CD4-positive, CD25-positive, alpha-beta regulatory T cell (primary cell): ENCODE results near the gene RYR2. TPM values are rescaled to one million over a fixed set of nuclear protein-coding genes. Genes with fewer than 3 reads are reported as not detected.

Source experiments
- ATAC-seq, 2 donors: fragments of 150-1000 bp; cut with Tn5 transposase; one replicate each; pipeline ENCODE4 v1.10.0; 2021; ENCODE audit warnings: low read depth in 2 of 2, moderate number of reproducible peaks in 2 of 2, moderate library complexity in 1 of 2
- DNase-seq, 3 donors: peaks; one replicate each; pipeline versions ENCODE4 v3.0.0 to v3.0.0-alpha.2; 2012 to 2022; ENCODE audit warnings: mixed read lengths in 1 of 3
- H3K27ac ChIP-seq: one replicate; pipeline ENCODE4 v1.7.0; 2013; ENCODE audit warnings: mild to moderate bottlenecking, low read length; ENCODE audit not compliant: insufficient read depth, poor library complexity, severe bottlenecking
- H3K27me3 ChIP-seq: one replicate; pipeline ENCODE4 v1.7.0; 2013; ENCODE audit warnings: low read length; ENCODE audit not compliant: control insufficient read depth, insufficient read depth
- H3K36me3 ChIP-seq: one replicate; pipeline ENCODE4 v1.7.0; 2013; ENCODE audit warnings: mild to moderate bottlenecking, low read length, moderate library complexity; ENCODE audit not compliant: control insufficient read depth, insufficient read depth
- H3K4me1 ChIP-seq: 2 replicates; pipeline ENCODE4 v1.7.0; 2013; ENCODE audit warnings: mild to moderate bottlenecking, low read length; ENCODE audit not compliant: insufficient read depth, control insufficient read depth, poor library complexity, severe bottlenecking
- H3K4me3 ChIP-seq: one replicate; pipeline ENCODE4 v1.7.0; 2013; ENCODE audit warnings: low read depth, mild to moderate bottlenecking, low read length, moderate library complexity
- H3K9me3 ChIP-seq, 2 experiments: 1 replicate in 1 of 2; 2 replicates in 1 of 2; pipeline ENCODE4 v1.7.0; 2013; ENCODE audit warnings: low read length in 2 of 2, mild to moderate bottlenecking in 1 of 2, moderate library complexity in 1 of 2; ENCODE audit not compliant: control insufficient read depth in 2 of 2
- H3K27ac Mint-ChIP-seq, 3 donors: one replicate each; pipeline ENCODE4 v1.8.0; 2020 to 2022; ENCODE audit warnings: mild to moderate bottlenecking in 3 of 3, mixed read lengths in 3 of 3, moderate library complexity in 2 of 3
- H3K27me3 Mint-ChIP-seq: one replicate; pipeline ENCODE4 v1.8.0; 2022; ENCODE audit warnings: mild to moderate bottlenecking, mixed read lengths
- H3K36me3 Mint-ChIP-seq: one replicate; pipeline ENCODE4 v1.8.0; 2020; ENCODE audit warnings: mixed read lengths
- H3K4me1 Mint-ChIP-seq, 4 donors: one replicate each; pipeline ENCODE4 v1.8.0; 2020 to 2022; ENCODE audit warnings: mixed read lengths in 4 of 4, mild to moderate bottlenecking in 1 of 4
- H3K4me3 Mint-ChIP-seq, 4 donors: one replicate each; pipeline ENCODE4 v1.8.0; 2020 to 2022; ENCODE audit warnings: mild to moderate bottlenecking in 4 of 4, mixed read lengths in 4 of 4, moderate library complexity in 3 of 4
- H3K9me3 Mint-ChIP-seq, 7 donors: one replicate each; pipeline ENCODE4 v1.8.0; 2020 to 2022; ENCODE audit warnings: mixed read lengths in 7 of 7, mild to moderate bottlenecking in 3 of 7, moderate library complexity in 2 of 7
- polyA plus RNA-seq, 4 donors: library from polyadenylated mRNA; unstranded; fragments of 300-500 nt; fragmentation: Illumina TruSeq; gene quantifications; one replicate each; pipeline ENCODE4 v1.2.3, GENCODE V29; 2021
- total RNA-seq: library from RNA; stranded (reverse); gene quantifications from one replicate; pipeline ENCODE4 v1.2.3, GENCODE V29; 2022

Gene RYR2
- total and polyA plus RNA-seq, 5 donors from 2014 or later = 0.02 to 0.40 TPM; not detected in 3

DNA sequence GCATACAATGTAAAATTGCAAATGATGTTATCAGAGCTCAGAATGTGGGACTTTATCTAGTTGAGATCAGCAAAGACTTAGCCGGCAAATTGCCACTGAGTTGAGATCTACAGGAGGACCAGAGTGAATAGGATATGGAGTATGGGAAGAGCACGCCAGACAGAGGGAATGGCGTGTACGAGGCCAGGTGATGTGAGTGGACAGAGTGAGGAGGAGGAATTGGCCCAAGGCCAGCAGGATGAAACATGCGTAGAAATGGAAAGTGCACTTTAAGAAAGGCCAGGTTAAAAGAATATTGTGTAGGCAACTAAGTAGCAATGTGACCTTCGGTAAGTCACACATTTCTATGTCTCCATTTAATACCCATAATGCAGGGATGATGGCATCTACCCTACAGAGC is 637.7 kb downstream of the RYR2 start:
- no peak overlapping the region for H3K27ac ChIP-seq
- no peak for ATAC-seq
- H3K4me1 ChIP-seq = no peaks in the 10 kb centered on the region
- no peak for DNase-seq
- Mint-ChIP-seq H3K27me3 (no peaks in the 10 kb centered on the region), H3K36me3 (no peaks in the 10 kb centered on the region), H3K4me3 (no peak overlapping the region), H3K4me1 (no peaks in the 10 kb centered on the region), H3K9me3 (peaks cover 0 to 6% (median 4%) of the 10 kb centered on the region in 7 donors), H3K27ac (no peak overlapping the region)
- H3K9me3 ChIP-seq = no peaks in the 10 kb centered on the region
- no peak overlapping the region for H3K4me3 ChIP-seq
- no peaks in the 10 kb centered on the region for H3K27me3 ChIP-seq
- H3K36me3 ChIP-seq = no peaks in the 10 kb centered on the region

DNA sequence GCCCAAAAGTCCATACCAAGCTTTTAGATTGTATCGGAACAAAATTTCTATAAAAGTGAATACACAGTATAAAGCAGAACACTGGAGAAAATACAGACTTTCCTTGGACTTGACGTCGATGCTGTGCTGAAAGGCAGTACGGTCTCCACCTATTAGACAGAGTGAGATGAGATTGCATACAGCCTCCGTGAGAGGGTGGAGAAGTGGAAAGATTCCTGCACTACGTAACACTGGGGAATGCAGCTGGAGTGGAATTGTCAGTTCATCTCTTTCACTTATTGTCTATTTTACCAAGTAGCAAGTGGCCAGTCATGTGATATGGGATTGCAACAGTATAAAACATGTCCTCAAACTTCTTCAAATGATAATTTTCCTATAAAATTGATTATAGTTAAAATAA is 639.2 kb downstream of the RYR2 start:
- Mint-ChIP-seq H3K27ac (no peak overlapping the region), H3K4me1 (no peaks in the 10 kb centered on the region), H3K36me3 (no peaks in the 10 kb centered on the region), H3K4me3 (no peak overlapping the region), H3K27me3 (no peaks in the 10 kb centered on the region), H3K9me3 (peaks cover 0 to 5% (median 3%) of the 10 kb centered on the region in 7 donors)
- Histone ChIP-seq H3K36me3 (no peaks in the 10 kb centered on the region), H3K9me3 (no peaks in the 10 kb centered on the region), H3K4me1 (no peaks in the 10 kb centered on the region), H3K27ac (no peak overlapping the region), H3K27me3 (no peaks in the 10 kb centered on the region), H3K4me3 (no peak overlapping the region)
- no peak for ATAC-seq
- DNase-seq = no peak

DNA sequence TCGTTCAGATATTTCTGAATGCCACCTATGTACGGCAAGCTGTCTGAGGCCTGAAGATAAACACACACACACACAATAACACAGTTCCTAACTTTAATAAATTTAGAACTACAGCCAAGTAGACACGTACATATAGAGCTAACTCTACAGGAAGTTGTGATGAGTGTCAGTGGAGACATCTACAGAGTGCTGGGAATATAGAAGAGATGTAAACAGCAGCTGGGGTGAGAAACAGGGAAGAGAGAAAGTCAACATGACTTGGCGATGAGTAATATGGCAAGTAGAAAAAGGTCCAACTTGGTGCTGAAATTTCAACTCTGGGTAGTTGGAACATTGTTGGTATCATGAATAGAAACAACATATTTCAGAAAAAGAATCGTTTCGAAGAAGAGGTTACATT is 642.3 kb downstream of the RYR2 start:
- Histone ChIP-seq H3K27me3 (no peaks in the 10 kb centered on the region), H3K36me3 (no peaks in the 10 kb centered on the region), H3K9me3 (no peaks in the 10 kb centered on the region), H3K4me1 (no peaks in the 10 kb centered on the region), H3K4me3 (no peak overlapping the region), H3K27ac (no peak overlapping the region)
- no peak overlapping the region for H3K4me3 Mint-ChIP-seq
- H3K9me3 Mint-ChIP-seq = peaks cover 0 to 5% (median 2%) of the 10 kb centered on the region in 7 donors
- no peaks in the 10 kb centered on the region for H3K27me3 Mint-ChIP-seq
- no peak for ATAC-seq
- H3K36me3 Mint-ChIP-seq = no peaks in the 10 kb centered on the region
- H3K4me1 Mint-ChIP-seq = no peaks in the 10 kb centered on the region
- H3K27ac Mint-ChIP-seq = no peak overlapping the region
- no peak for DNase-seq

DNA sequence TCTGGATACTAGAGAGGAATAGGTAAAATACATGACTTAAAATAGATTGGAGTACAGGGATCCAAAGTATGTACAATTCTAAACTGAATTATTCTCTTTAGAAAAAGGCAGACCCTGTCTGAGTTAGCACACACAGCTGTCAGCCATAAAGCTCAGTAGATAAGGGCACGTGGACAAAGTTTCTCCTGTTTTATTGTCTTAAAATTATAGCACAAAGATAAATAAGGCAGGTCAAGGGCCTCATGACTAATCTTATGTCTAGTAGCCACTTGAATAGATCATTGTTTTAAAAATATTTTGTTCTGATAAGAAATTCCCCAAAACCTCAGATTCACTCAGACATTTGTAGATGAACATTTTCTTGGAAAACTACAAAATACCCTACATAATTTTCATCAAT is 643.6 kb downstream of the RYR2 start:
- Histone ChIP-seq H3K4me1 (no peaks in the 10 kb centered on the region), H3K4me3 (no peak overlapping the region), H3K36me3 (no peaks in the 10 kb centered on the region), H3K27ac (no peak overlapping the region), H3K9me3 (no peaks in the 10 kb centered on the region), H3K27me3 (no peaks in the 10 kb centered on the region)
- Mint-ChIP-seq H3K36me3 (no peaks in the 10 kb centered on the region), H3K27me3 (no peaks in the 10 kb centered on the region), H3K4me1 (no peaks in the 10 kb centered on the region), H3K27ac (no peak overlapping the region), H3K4me3 (no peak overlapping the region), H3K9me3 (peaks cover 0 to 5% (median 0%) of the 10 kb centered on the region in 7 donors)
- no peak for ATAC-seq
- DNase-seq = no peak

DNA sequence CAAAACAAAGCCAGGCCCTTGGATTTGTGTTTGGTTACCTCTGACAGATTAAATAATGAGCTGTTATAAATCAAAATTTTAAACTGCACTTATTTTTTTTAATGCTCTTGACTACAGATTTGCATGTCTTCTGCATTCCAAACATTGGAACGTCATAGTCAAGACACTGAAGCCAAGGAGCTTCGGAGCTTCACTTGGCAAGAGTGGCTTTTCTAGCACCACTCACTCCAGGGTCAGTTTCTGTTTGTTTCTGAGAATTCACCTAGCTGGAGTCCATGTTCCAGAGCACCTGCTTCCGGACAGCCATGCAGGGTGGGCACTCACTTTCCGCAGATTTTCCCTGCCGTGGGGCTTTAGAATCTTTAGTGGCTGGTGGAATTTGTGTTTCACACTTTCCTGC is 645.8 kb downstream of the RYR2 start:
- Histone ChIP-seq H3K27ac (no peak overlapping the region), H3K4me3 (no peak overlapping the region), H3K9me3 (no peaks in the 10 kb centered on the region), H3K36me3 (no peaks in the 10 kb centered on the region), H3K27me3 (no peaks in the 10 kb centered on the region), H3K4me1 (no peaks in the 10 kb centered on the region)
- Mint-ChIP-seq H3K4me1 (no peaks in the 10 kb centered on the region), H3K36me3 (no peaks in the 10 kb centered on the region), H3K4me3 (no peak overlapping the region), H3K27me3 (no peaks in the 10 kb centered on the region), H3K27ac (no peak overlapping the region), H3K9me3 (peaks cover 0 to 6% (median 0%) of the 10 kb centered on the region in 7 donors)
- no peak for ATAC-seq
- DNase-seq = no peak

DNA sequence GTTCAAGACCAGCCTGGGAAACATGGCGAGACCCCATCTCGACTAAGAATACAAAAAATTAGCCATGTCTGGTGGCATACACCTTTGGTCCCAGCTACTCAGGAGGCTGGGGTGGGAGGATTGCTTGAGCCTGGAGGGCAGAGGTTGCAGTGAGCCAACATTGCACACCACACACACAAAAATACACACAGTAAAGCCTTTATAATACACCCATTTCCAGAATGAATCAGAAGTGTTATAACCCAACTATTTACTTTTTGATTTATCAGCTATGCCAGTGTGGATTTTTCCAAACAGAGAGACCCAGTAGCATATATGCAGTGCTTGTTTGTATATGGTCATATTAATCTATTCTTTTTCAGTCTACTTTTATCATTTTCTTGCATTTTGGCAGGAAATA is 648.7 kb downstream of the RYR2 start:
- Histone ChIP-seq H3K4me3 (no peak overlapping the region), H3K27ac (no peak overlapping the region), H3K9me3 (no peaks in the 10 kb centered on the region), H3K4me1 (no peaks in the 10 kb centered on the region), H3K27me3 (no peaks in the 10 kb centered on the region), H3K36me3 (no peaks in the 10 kb centered on the region)
- H3K4me3 Mint-ChIP-seq = no peak overlapping the region
- no peaks in the 10 kb centered on the region for H3K36me3 Mint-ChIP-seq
- H3K9me3 Mint-ChIP-seq = peaks cover 0 to 6% (median 0%) of the 10 kb centered on the region in 7 donors
- DNase-seq = no peak
- H3K27me3 Mint-ChIP-seq = no peaks in the 10 kb centered on the region
- H3K4me1 Mint-ChIP-seq = no peaks in the 10 kb centered on the region
- ATAC-seq = no peak
- H3K27ac Mint-ChIP-seq = no peak overlapping the region

DNA sequence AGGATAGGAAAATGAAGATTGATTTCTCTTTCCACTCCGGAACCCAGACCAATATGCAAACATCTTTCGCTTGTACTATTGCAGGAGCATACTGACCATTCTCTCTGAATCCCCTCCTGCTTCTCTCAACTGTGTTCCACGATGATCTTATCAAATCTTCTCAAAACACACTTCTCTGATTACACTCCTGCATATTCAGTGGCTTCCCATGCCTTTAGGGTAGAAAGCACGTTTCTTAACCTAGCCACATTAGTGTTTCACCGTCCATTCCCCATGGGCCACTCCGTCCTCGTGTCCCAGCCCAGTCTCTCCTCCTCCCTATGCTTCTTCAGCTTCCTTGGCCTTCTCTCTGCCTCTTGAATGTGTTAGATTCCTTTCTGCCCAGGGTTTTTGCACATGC is 650.3 kb downstream of the RYR2 start:
- ATAC-seq = no peak
- Histone ChIP-seq H3K27ac (no peak overlapping the region), H3K4me3 (no peak overlapping the region), H3K9me3 (no peaks in the 10 kb centered on the region), H3K36me3 (no peaks in the 10 kb centered on the region), H3K27me3 (no peaks in the 10 kb centered on the region), H3K4me1 (no peaks in the 10 kb centered on the region)
- no peak for DNase-seq
- H3K27ac Mint-ChIP-seq = no peak overlapping the region
- no peaks in the 10 kb centered on the region for H3K36me3 Mint-ChIP-seq
- no peak overlapping the region for H3K4me3 Mint-ChIP-seq
- peaks cover 0 to 6% (median 0%) of the 10 kb centered on the region in 7 donors for H3K9me3 Mint-ChIP-seq
- H3K4me1 Mint-ChIP-seq = no peaks in the 10 kb centered on the region
- H3K27me3 Mint-ChIP-seq = no peaks in the 10 kb centered on the region

DNA sequence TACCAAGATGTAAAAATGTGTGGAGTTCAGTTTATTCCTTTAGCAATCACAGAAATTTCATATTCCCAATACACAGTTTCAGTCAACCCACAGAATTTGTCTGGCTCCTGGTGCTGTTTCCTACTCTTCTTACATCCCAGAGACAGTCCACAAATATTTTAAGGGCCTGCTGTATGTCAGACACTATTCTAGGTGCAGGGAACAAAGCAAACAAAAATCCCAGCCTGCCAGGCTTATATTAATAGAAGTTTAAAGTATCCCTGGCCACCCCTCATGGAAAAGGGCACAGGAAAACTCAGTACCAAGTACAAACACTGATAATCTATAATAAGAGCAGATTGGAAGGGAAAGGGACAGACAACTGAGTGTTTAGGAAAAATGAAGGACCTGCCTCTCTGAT is 653.9 kb downstream of the RYR2 start:
- DNase-seq (no peak), ATAC-seq (peak in 1 of 2 donors; percentile 16)
- Mint-ChIP-seq H3K4me3 (no peak overlapping the region), H3K4me1 (no peaks in the 10 kb centered on the region), H3K27me3 (no peaks in the 10 kb centered on the region), H3K36me3 (no peaks in the 10 kb centered on the region), H3K27ac (no peak overlapping the region), H3K9me3 (peaks cover 0 to 6% (median 0%) of the 10 kb centered on the region in 7 donors)
- no peak overlapping the region for H3K4me3 ChIP-seq
- no peak overlapping the region for H3K27ac ChIP-seq
- no peaks in the 10 kb centered on the region for H3K9me3 ChIP-seq
- H3K27me3 ChIP-seq = no peaks in the 10 kb centered on the region
- no peaks in the 10 kb centered on the region for H3K4me1 ChIP-seq
- no peaks in the 10 kb centered on the region for H3K36me3 ChIP-seq
